PC-3 (cell line): ENCODE results near the gene SH3PXD2B.

Source experiments
- EZH2 ChIP-seq: fragments of 300-600 bp; sonication (generic); IDR thresholded peaks from one replicate; pipeline ENCODE4 v1.6.1; 2017; ENCODE audit warnings: antibody characterized with exemption, mild to moderate bottlenecking, low read length; ENCODE audit not compliant: unreplicated experiment
- TF ChIP-seq, protein P1 (sequence below): fragments of 300-600 bp; sonication (generic); conservative IDR thresholded peaks from 2 replicates; pipeline ENCODE4 v1.5.1; 2017; ENCODE audit warnings: antibody characterized with exemption, low read depth, mild to moderate bottlenecking, low read length

DNA sequence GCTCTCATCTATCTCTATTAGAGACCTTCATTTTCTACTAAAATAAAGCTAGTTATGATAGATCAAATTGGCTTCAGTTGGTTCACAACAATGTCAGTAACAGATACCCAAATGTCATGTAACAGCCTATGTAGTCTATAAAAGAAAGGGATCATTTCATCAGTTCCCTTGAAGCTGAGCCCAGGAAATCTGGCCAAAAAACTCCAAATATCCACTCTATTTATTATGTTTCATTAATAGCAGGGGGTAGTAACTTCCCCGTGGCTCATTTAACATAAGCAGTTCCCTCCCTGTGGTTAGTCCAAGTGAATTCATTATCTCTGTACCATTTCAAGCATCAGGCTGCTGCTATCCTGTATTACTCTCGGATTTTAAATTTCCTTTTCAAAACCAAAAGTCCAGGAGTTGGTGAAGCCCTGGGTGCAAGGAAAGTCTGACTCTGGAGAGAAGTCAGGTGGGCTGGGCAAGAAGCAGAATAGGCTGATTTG lies 66.0 kb downstream of the SH3PXD2B start:
- TF ChIP-seq, protein P1, sequence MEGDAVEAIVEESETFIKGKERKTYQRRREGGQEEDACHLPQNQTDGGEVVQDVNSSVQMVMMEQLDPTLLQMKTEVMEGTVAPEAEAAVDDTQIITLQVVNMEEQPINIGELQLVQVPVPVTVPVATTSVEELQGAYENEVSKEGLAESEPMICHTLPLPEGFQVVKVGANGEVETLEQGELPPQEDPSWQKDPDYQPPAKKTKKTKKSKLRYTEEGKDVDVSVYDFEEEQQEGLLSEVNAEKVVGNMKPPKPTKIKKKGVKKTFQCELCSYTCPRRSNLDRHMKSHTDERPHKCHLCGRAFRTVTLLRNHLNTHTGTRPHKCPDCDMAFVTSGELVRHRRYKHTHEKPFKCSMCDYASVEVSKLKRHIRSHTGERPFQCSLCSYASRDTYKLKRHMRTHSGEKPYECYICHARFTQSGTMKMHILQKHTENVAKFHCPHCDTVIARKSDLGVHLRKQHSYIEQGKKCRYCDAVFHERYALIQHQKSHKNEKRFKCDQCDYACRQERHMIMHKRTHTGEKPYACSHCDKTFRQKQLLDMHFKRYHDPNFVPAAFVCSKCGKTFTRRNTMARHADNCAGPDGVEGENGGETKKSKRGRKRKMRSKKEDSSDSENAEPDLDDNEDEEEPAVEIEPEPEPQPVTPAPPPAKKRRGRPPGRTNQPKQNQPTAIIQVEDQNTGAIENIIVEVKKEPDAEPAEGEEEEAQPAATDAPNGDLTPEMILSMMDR: no peak
- TF ChIP-seq EZH2: no peak
